T-helper 1 cell (primary cell): ENCODE results near the gene FCN2.

Experiments used
- DNase-seq, 5 donors: peaks; one replicate each; pipeline ENCODE4 v3.0.0-alpha.2; 2012 to 2020
- total RNA-seq, 4 donors: gene quantifications; one replicate each; lab custom pipeline; 2026; lab: John Stamatoyannopoulos, UW

Gene FCN2
- total RNA-seq: 0 to 0.15 (median 0) reads per million in 4 donors

GRCh38 chr9:134880484-134881312, at the start of gene FCN2:
Gene FCN2, plus strand, starts transcription at chr9:134880810. Its CDS starts 12 bp downstream, at chr9:134880822.
- DNase-seq: no peak

- DNase-seq: no peak
Observed at GRCh38 chr9:134830926-134831720, 49.5 kb upstream of the FCN2 start.

- no peak for DNase-seq
Observed at GRCh38 chr9:134832471-134832870, 48.1 kb upstream of the FCN2 start.

- DNase-seq: no peak
Observed at GRCh38 chr9:134833294-134833880, 47.2 kb upstream of the FCN2 start.

- no peak for DNase-seq
Observed at GRCh38 chr9:134834217-134834956, 46.2 kb upstream of the FCN2 start.

GRCh38 chr9:134834957-134835419, 45.6 kb upstream of the FCN2 start:
- DNase-seq: no peak

- no peak for DNase-seq
Observed at GRCh38 chr9:134835448-134835847, 45.2 kb upstream of the FCN2 start.

GRCh38 chr9:134835987-134836386, 44.6 kb upstream of the FCN2 start:
- no peak for DNase-seq

- no peak for DNase-seq
Observed at GRCh38 chr9:134836406-134836970, 44.1 kb upstream of the FCN2 start.

- DNase-seq: no peak
Observed at GRCh38 chr9:134837529-134837928, 43.1 kb upstream of the FCN2 start.

- DNase-seq: no peak
Observed at GRCh38 chr9:134838651-134839454, 41.8 kb upstream of the FCN2 start.

GRCh38 chr9:134839455-134840125, 41.0 kb upstream of the FCN2 start:
- DNase-seq: no peak

GRCh38 chr9:134840511-134840910, 40.1 kb upstream of the FCN2 start:
- no peak for DNase-seq

- no peak for DNase-seq
Observed at GRCh38 chr9:134841180-134841904, 39.3 kb upstream of the FCN2 start.

GRCh38 chr9:134842321-134842720, 38.3 kb upstream of the FCN2 start:
- DNase-seq: no peak

GRCh38 chr9:134843740-134844139, 36.9 kb upstream of the FCN2 start:
- no peak for DNase-seq

- no peak for DNase-seq
Observed at GRCh38 chr9:134844821-134845220, 35.8 kb upstream of the FCN2 start.

- no peak for DNase-seq
Observed at GRCh38 chr9:134846187-134846586, 34.4 kb upstream of the FCN2 start.

GRCh38 chr9:134846699-134847098, 33.9 kb upstream of the FCN2 start:
- DNase-seq: no peak

GRCh38 chr9:134847138-134847537, 33.5 kb upstream of the FCN2 start:
- DNase-seq: no peak
